ENCODE results near the gene CLSTN2.

CLSTN2 gene

DNA sequence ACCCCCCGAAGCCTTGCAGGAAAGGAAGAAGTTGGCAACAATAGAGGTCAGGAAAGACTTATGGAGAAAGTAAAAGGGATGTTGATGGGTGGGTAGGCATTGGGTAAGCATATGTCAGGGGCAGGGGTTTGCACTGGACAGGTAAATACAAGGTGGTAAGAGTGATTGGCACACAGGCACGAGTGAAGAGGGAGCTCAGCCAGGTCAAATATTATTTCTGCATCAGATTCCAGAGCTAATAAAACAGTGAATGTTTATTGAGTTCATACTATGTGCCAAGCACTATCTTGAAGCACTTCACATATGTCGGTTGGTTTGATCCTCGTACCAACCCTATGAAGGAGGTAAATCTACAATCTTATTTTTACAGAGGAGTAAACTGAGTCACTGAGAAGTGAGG is 6.6 kb downstream of the CLSTN2 start:
- DNase-seq (ENCODE audit: low read depth, low spot score) = no peak

DNA sequence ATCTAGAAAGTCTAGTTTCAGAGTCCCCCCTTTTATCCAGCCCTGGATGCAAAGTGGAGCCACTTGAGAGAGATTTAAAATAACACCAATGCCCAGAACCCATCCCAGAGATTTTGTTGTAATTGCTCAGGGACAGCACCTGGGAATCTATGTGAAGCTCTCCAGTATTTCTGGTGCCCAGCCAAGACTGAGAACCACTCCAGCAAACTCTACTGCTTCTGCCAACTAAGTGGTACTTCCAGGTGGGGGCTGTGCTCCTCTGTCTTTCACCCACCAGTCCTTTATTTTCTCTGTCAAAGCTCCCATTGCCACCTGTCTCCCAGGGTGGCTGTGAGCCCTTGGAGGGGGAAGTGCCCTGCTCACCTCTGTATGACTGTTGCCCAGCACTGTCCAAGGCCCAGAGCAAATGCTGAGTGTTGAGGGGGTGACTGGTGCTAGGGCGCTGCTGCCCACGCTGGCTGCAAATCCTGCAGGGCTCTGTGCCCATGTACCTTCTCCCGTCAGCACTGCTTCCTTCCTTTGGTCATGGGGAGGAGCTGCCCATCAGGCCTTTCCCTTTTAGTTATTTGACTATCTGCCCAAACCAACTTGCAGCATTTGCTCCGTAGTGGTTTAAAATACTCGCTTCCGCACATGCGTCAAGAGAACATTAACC is 9.4 kb downstream of the CLSTN2 start:
- DNase-seq (ENCODE audit: low read depth, low spot score) = no peak

DNA sequence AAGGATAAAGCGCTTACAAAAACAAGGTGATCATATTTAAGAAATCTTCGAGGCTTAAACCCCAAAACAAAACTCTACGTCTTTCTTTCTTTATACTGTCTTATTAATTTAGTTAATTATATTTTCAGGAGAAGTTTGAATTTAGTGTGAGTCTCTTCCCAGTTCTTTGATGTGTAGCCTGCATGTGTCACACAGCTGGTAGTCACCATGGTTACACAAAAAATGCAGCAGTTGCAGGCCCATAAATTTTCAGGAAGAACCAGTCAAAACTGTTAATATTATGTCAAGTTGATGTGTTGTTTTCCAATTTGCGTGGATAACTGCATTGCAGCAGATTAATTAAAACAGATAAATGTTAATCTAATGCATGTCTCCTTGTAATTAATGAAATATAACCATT is 10.4 kb downstream of the CLSTN2 start:
- no peak for DNase-seq (ENCODE audit: low read depth, low spot score)

GRCh38 chr3:139945942-139946341 is 11.0 kb downstream of the CLSTN2 start:
- no peak for DNase-seq (ENCODE audit: low read depth, low spot score)

GRCh38 chr3:139948467-139948866 is 13.5 kb downstream of the CLSTN2 start:
- no peak for DNase-seq (ENCODE audit: low read depth, low spot score)

- DNase-seq (ENCODE audit: low read depth, low spot score) = no peak
Measured at GRCh38 chr3:139948898-139949297, 13.9 kb downstream of the CLSTN2 start.

GRCh38 chr3:139953131-139953910 is 18.3 kb downstream of the CLSTN2 start:
- DNase-seq (ENCODE audit: low read depth, low spot score) = no peak

DNA sequence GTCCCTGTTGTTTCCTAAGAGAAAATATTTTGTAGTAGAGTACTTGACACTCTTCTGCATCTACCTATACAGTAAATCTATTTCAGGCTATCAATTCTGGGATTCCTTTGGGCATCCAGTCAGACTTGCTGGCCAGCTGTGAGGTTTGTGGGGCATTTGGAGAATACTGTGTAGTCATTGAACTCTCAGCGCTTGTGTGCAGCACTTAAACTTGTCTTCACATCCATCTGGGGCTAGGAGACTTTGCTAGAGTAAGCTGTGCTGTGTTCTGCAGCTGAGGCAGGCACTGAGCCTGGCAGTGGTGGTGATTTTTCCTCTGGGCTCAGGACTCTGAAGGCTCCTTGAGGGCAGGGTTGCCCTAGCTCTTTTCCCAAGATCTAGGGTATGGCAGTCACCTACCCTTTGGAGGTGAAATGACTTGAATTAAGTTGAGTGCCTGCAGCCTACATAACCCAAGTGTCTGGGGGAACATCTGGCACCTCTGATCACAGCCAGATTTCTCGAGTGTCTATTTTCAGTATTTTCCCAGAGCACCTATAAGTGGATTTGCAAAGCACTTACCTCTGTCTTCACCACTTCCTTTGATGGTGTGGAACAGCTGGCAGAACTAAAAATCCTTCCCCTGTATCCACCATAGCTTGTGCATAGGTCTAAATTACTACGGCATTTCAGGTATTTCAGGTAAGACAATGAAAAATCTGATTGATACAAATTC is 19.3 kb downstream of the CLSTN2 start:
- DNase-seq (ENCODE audit: low read depth, low spot score) = no peak

GRCh38 chr3:139957844-139958243 is 22.9 kb downstream of the CLSTN2 start:
- no peak for DNase-seq (ENCODE audit: low read depth, low spot score)

DNA sequence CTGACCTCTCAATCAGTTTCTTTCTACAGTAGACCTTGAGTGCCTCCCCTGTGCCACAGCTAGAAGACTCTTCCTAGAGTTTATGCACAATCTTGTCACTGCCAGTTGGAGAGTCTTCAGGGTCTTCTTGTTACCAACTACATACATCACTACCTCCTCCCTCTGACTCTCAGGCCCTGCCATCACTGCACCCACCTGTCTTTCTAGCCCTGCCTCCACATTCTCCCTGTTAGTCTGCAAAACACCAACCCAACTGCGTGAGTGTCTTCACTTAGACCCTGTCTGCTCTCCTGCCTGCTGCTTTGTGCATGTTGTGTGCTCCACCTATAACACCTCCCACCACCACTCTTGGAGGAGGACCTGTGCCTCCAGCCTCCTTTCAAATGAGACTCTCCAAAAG is 34.4 kb downstream of the CLSTN2 start:
- no peak for DNase-seq (ENCODE audit: low read depth, low spot score)

DNA sequence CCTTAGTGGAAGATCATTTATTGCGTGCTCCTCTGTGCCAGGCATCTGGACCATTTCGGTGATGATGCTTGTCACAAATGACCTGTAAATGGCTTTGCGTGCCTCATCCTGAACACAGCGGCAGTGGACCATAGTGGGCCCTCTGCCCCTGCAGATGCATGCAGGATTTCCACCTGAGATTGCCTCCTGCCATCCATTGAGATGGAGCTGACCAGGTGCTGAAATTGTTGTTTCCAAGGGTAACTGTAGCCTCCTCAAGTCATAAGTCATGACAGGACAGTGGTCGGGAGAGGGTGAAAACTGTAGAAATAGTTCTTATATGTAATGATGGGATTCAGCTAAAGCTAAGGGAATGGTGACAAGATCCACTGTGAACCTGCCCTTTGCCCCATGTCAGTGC is 35.5 kb downstream of the CLSTN2 start:
- no peak for DNase-seq (ENCODE audit: low read depth, low spot score)

DNA sequence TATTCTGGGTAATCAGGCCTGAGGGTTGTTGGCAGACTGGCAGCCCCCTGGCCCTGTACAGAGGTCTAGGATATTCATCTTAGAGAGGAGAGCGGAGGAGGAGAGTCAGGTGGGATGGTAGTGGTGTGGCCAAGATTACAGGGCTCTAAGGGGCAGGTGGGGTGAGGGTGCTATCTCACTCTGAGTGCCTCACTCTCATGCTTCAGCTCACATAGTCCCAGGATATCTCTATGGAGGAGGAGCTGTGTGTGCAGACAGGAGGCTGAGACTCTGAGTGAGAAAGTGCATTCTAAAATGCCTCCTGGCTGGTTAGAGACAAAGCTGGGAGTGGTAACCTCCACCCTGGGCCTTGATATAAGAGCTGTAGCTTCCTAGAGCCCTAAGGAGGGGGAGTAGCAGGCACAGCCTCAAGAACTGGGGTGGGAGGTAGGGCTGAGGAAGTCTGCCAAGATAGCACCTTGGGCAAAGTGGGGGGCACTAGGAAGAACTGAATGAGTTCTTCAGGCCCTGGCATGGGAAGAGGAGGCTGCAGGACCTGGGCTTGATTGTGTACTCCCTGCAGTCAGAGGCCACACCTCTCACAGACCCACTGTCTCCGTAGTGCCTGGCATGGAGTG is 39.9 kb downstream of the CLSTN2 start:
- DNase-seq (ENCODE audit: low read depth, low spot score) = no peak

DNA sequence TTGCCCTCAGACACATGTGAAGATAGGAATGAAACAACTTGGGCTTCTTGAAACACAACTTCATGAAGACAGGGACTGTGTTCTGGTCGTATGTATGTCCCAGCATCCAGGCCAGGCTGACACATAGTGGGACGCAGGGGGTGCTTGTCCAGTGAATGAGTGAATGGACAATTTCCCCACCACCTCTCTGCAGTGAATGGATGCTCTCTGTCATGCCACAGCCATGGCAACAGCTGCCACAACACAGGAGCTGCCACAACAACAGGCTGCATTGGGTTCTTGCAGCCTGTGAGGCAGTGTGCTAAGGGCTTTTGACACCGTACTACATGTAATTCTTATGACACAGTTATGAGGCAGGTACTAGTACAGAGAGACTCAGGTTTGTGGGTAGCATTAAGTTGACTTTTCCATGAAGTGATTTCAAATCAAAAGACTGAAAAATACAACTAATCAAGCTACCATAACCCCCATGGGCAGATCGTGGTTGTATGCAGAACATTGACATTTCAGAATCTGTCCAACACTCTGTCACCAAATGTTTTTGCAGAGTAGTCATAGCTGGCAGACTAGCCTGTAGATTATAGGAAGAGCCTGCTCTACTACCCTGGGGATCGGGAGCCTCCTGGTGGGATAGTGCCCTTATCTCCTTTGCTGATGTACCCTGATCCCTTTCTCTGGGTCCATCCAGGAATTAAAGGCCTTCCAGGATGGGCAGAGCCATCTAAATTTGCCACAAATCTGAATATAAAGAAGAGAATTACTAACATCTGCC is 40.8 kb downstream of the CLSTN2 start:
- no peak for DNase-seq (ENCODE audit: low read depth, low spot score)

- no peak for DNase-seq (ENCODE audit: low read depth, low spot score)
Measured at GRCh38 chr3:139978966-139979365, 44.0 kb downstream of the CLSTN2 start.

DNA sequence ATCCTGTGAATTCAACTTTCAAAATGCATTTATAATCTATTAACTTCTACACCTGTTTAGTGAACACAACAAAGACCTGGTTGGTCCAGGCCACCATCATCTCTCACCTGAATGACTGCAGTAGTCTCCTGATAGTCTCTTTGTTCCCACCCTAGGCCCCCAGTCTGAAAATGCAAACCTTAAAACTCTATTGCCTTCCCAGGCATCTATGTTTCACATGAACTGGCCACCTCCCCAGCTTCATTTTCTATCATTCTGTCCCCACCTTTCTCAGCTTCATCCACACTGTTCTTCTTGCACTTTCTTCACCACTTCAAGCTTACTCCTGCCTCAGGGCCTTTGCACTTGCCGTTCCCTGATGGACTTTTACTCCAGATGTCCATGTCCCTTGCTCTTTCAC is 45.0 kb downstream of the CLSTN2 start:
- no peak for DNase-seq (ENCODE audit: low read depth, low spot score)

DNA sequence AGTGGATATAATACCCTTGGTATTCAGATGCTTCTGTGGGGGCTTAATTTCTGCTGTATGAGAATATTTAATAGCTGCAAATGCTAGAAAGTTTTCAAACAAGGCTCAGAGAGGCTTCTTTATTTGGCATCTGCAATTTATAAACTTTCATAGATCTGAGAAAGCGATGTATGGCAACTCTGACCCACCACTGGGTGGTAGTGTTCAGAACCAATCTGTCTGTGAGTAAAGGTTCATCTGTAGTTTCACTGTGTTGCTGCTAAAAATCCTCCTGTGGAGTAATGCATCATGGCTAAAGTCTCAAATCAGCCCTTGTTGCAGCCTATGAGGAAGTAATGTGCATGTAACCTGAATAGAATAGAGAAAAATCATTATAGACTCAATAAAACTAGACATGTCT is 47.4 kb downstream of the CLSTN2 start:
- DNase-seq (ENCODE audit: low read depth, low spot score) = no peak

GRCh38 chr3:139985576-139985975 is 50.6 kb downstream of the CLSTN2 start:
- DNase-seq (ENCODE audit: low read depth, low spot score) = no peak

DNA sequence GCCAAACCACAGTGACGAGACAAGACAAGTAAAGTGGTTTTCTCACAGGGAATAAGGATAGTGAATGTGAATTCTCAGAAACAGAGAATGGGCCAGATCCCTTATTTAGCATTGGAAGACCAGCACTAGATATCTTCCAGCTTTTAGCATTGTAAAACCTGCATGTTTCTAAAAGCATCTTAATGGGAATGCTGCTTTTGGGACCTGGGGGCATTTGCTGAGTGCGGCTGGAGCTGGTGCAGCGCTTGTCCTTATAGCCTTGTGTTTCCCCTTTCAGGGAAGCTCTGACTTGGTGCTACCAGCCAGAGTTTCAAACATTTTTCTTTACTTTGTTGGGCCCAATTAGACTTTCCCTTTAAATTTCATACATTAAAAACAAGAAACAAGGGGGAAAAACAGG is 52.9 kb downstream of the CLSTN2 start:
- DNase-seq (ENCODE audit: low read depth, low spot score) = no peak

GRCh38 chr3:139988472-139989156 is 53.6 kb downstream of the CLSTN2 start:
- no peak for DNase-seq (ENCODE audit: low read depth, low spot score)

DNA sequence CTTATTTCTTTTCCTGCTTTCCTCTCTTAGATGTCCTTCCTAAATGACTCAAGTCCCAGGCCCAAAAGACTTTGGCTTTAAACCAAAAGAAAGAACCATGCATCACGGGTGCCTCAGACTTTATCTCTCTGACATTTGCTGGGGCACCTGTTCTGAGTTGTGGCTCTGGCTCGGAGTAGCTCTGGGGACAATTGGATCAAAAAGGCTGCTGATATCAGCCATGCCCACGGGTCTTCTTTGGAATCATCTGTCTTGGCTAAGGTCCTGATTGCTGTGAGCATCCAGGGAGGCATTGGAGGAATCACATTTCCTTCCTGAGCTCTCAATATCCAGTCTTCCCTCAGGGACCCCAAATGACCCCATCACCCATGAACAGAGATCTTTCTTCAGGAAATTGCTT is 59.9 kb downstream of the CLSTN2 start:
- no peak for DNase-seq (ENCODE audit: low read depth, low spot score)

GRCh38 chr3:140004271-140004670 is 69.3 kb downstream of the CLSTN2 start:
- no peak for DNase-seq (ENCODE audit: low read depth, low spot score)

Data from brain pericyte (primary cell).